H1 (cell line): Measurements from ENCODE around the gene TSTD2.

ENCODE experiments used
- ASH2L ChIP-seq: fragments of 200-600, 300-600 bp; sonication (generic); IDR thresholded peaks from one replicate; pipeline ENCODE4 v1.7.1; 2017; ENCODE audit warnings: low read length
- CBX5 ChIP-seq: fragments of 300-800, 300-1000 bp; sonication (generic); IDR thresholded peaks from 2 replicates; pipeline ENCODE4 v1.7.1; 2016; ENCODE audit warnings: antibody characterized with exemption, low read length, low read depth
- FOSL1 ChIP-seq: IDR thresholded peaks from 2 replicates; pipeline ENCODE4 v1.6.1; 2011; ENCODE audit warnings: mild to moderate bottlenecking, low read depth, low read length, moderate library complexity; ENCODE audit not compliant: insufficient read depth
- GABPA ChIP-seq: IDR thresholded peaks from 2 replicates; pipeline ENCODE4 v1.6.1; 2011; ENCODE audit warnings: mild to moderate bottlenecking, low read length, moderate library complexity, borderline replicate concordance; ENCODE audit not compliant: insufficient read depth
- POLR2AphosphoS5 ChIP-seq: IDR thresholded peaks from 2 replicates; pipeline ENCODE4 v1.6.1; 2011; ENCODE audit warnings: low read depth, low read length
- RAD21 ChIP-seq, 2 experiments: IDR thresholded peaks in 1 of 2; conservative IDR thresholded peaks in 1 of 2; 2 replicates each; pipeline ENCODE4 v1.6.1; 2011; ENCODE audit warnings: low read depth in 2 of 2, low read length in 2 of 2, improper control_type of control experiment in 1 of 2, inconsistent platforms in 1 of 2, mild to moderate bottlenecking in 1 of 2, moderate library complexity in 1 of 2
- RXRA ChIP-seq: IDR thresholded peaks from 2 replicates; pipeline ENCODE4 v1.6.1; 2011; ENCODE audit warnings: low read depth, mild to moderate bottlenecking, low read length, moderate library complexity; ENCODE audit not compliant: insufficient read depth
- SIN3A ChIP-seq, 2 experiments: IDR thresholded peaks in 1 of 2; conservative IDR thresholded peaks in 1 of 2; 2 replicates each; pipeline ENCODE4 v1.6.1; 2011 to 2012; ENCODE audit warnings: low read length in 2 of 2, improper control_type of control experiment in 1 of 2, low read depth in 1 of 2, mild to moderate bottlenecking in 1 of 2
- TAF1 ChIP-seq: IDR thresholded peaks from 2 replicates; pipeline ENCODE4 v1.6.1; 2011; ENCODE audit warnings: mild to moderate bottlenecking, low read depth, low read length
- YY1 ChIP-seq: IDR thresholded peaks from 2 replicates; pipeline ENCODE4 v1.6.1; 2011; ENCODE audit warnings: low read depth, mild to moderate bottlenecking, low read length
- TF ChIP-seq, protein P1 (sequence below): IDR thresholded peaks from 2 replicates; pipeline ENCODE4 v1.6.1; 2011; ENCODE audit warnings: low read depth, mild to moderate bottlenecking, low read length; ENCODE audit not compliant: insufficient read depth
- TF ChIP-seq, protein P2 (sequence below), 3 experiments: IDR thresholded peaks; 1 replicate in 2 of 3; 2 replicates in 1 of 3; pipeline versions ENCODE4 v1.5.1 to v1.6.1; 2011; ENCODE audit warnings: low read length in 3 of 3, mild to moderate bottlenecking in 3 of 3, inconsistent platforms in 2 of 3, low read depth in 1 of 3, moderate library complexity in 1 of 3; ENCODE audit not compliant: insufficient read depth in 1 of 3; ENCODE audit errors: control extremely low read depth in 1 of 3

DNA sequence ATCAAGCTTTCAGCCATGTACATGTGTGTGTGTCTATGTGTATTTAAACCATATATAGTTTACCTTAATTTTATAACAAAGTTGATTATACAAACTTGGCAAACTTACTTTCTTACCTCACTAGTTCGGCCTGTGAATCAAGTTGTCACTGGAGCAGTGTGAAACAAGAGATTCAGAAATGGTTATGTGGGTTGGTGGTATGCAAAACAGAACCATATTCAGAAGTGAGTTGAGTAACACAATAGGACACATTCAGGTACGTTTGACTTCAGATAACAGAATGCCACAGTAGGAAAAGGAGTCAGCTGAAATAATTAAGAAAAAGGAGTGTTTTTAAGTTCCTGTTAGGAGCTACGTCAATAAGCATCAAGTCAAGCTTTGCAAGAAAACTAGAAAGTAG lies 42.5 kb upstream of the TSTD2 start:
- TF ChIP-seq POLR2AphosphoS5 (no peak), TAF1 (no peak), GABPA (no peak), CBX5 (no peak), SIN3A (conservative IDR thresholded peaks at IDR 0.05 in 1 of 2, IDR thresholded peaks at IDR 0.05 in 1 of 2; ENCODE audit: low read depth in 1 of 2, low read length in 2 of 2) (no peak), RXRA (no peak), ASH2L (no peak), FOSL1 (no peak), RAD21 (IDR thresholded peaks at IDR 0.05 in 1 of 2, conservative IDR thresholded peaks at IDR 0.05 in 1 of 2; ENCODE audit: low read depth in 2 of 2, low read length in 2 of 2) (no peak), YY1 (no peak)
- TF ChIP-seq, protein P1, sequence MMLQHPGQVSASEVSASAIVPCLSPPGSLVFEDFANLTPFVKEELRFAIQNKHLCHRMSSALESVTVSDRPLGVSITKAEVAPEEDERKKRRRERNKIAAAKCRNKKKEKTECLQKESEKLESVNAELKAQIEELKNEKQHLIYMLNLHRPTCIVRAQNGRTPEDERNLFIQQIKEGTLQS = no peak
- TF ChIP-seq, protein P2, sequence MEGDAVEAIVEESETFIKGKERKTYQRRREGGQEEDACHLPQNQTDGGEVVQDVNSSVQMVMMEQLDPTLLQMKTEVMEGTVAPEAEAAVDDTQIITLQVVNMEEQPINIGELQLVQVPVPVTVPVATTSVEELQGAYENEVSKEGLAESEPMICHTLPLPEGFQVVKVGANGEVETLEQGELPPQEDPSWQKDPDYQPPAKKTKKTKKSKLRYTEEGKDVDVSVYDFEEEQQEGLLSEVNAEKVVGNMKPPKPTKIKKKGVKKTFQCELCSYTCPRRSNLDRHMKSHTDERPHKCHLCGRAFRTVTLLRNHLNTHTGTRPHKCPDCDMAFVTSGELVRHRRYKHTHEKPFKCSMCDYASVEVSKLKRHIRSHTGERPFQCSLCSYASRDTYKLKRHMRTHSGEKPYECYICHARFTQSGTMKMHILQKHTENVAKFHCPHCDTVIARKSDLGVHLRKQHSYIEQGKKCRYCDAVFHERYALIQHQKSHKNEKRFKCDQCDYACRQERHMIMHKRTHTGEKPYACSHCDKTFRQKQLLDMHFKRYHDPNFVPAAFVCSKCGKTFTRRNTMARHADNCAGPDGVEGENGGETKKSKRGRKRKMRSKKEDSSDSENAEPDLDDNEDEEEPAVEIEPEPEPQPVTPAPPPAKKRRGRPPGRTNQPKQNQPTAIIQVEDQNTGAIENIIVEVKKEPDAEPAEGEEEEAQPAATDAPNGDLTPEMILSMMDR (IDR thresholded peaks at IDR 0.05; ENCODE audit: control extremely low read depth in 1 of 3, insufficient read depth in 1 of 3, low read depth in 1 of 3, low read length in 3 of 3) = no peak
